ENCODE data around the gene TCP11X1. TPM values are rescaled to one million over a fixed set of nuclear protein-coding genes. Genes with fewer than 3 reads are reported as not detected.

The TCP11X1 gene
- total and polyA plus RNA-seq, 12 donors = not detected

Other genes with a start within 250 kb of the TCP11X1 start
- gene TCEAL2, start 89.6 kb upstream of the TCP11X1 start, total RNA-seq = under 1 TPM in 3 of 10 donors, not detected in 7; 0.23 to 0.31 (median 0.26) TPM
- gene TCEAL2, start 89.6 kb upstream of the TCP11X1 start, polyA plus RNA-seq = under 1 TPM; 0.09 to 0.80 TPM
- gene TCEAL6, start 72.8 kb upstream of the TCP11X1 start, total RNA-seq = not detected
- not detected for gene TCEAL6, start 72.8 kb upstream of the TCP11X1 start, polyA plus RNA-seq
- 1 to 10 TPM in 3 of 10 donors, under 1 TPM in 7; 0.32 to 2.1 (median 0.90) TPM for gene BEX5, start 59.3 kb upstream of the TCP11X1 start, total RNA-seq
- 1 to 10 TPM in 1 of 2 donors, under 1 TPM in 1; 0.17 to 1.2 TPM for gene BEX5, start 59.3 kb upstream of the TCP11X1 start, polyA plus RNA-seq
- gene NXF2, start 31.9 kb downstream of the TCP11X1 start, total RNA-seq = not detected
- gene NXF2, start 31.9 kb downstream of the TCP11X1 start, polyA plus RNA-seq = not detected
- gene NXF2B, start 224.7 kb downstream of the TCP11X1 start, total RNA-seq = not detected
- gene NXF2B, start 224.7 kb downstream of the TCP11X1 start, polyA plus RNA-seq = not detected

Data from heart right ventricle (tissue), 12 donors.